ENCODE data around the gene AP3S1. TPM values are rescaled to one million over a fixed set of nuclear protein-coding genes. Genes with fewer than 3 reads are reported as not detected.
A peak's percentile ranks its signal among the peaks of the same experiment; 100 is the strongest.

AP3S1 gene
- total RNA-seq, 1 experiment from 2014 or later, result 94.6 TPM

- Mint-ChIP-seq H3K27me3 (ENCODE audit: insufficient read depth, unreplicated experiment) (no peaks in the 10 kb centered on the region), H3K27ac (ENCODE audit: low read depth, unreplicated experiment) (peak overlapping the region; percentile 19), H3K9me3 (ENCODE audit: unreplicated experiment) (peaks cover 6% of the 10 kb centered on the region), H3K4me1 (ENCODE audit: insufficient read depth, unreplicated experiment) (peaks cover 7% of the 10 kb centered on the region), H3K4me3 (ENCODE audit: unreplicated experiment) (no peak overlapping the region), H3K36me3 (ENCODE audit: insufficient read depth, unreplicated experiment) (peaks cover 66% of the 10 kb centered on the region)
- TF ChIP-seq CTCF (IDR thresholded peaks at IDR 0.05; ENCODE audit: unreplicated experiment), result peak; percentile 62
- ChIA-PET POLR2A (interaction anchor here (0.7 to 2.2 kb wide), 3 partner anchors 10 to 288 kb away, joined by 3 to 8 read pairs (median 3); partner anchors contain the start of genes AP3S1, ATG12 and TMED7), CTCF (interaction anchor here (0.6 to 2.7 kb wide), 19 partner anchors 10 to 1044 kb away, joined by 3 to 54 read pairs (median 4); no protein-coding TSS in a partner anchor)
- intact Hi-C loops (cut with micrococcal nuclease), result loop anchor here (1.0 to 10.0 kb wide), 3 partner anchors 197 to 519 kb away; partner anchors contain the start of gene ARL14EPL
- peak; percentile 63 for DNase-seq (ENCODE audit: unreplicated experiment)
- BruUV-seq (replicated peaks), result no TSS peak
These were observed 10.5 kb upstream of the AP3S1 start for GRCh38 chr5:115831163-115831768.

- BruUV-seq (replicated peaks), result no TSS peak
- intact Hi-C loops (cut with micrococcal nuclease), result loop anchor here (10.0 kb wide), 1 partner anchor 199 kb away; the partner anchor contains the start of gene ARL14EPL
- DNase-seq (ENCODE audit: unreplicated experiment), result no peak
- Mint-ChIP-seq H3K4me1 (ENCODE audit: insufficient read depth, unreplicated experiment) (peaks cover 18% of the 10 kb centered on the region), H3K36me3 (ENCODE audit: insufficient read depth, unreplicated experiment) (peaks cover 73% of the 10 kb centered on the region), H3K4me3 (ENCODE audit: unreplicated experiment) (no peak overlapping the region), H3K9me3 (ENCODE audit: unreplicated experiment) (no peaks in the 10 kb centered on the region), H3K27ac (ENCODE audit: low read depth, unreplicated experiment) (no peak overlapping the region), H3K27me3 (ENCODE audit: insufficient read depth, unreplicated experiment) (no peaks in the 10 kb centered on the region)
- TF ChIP-seq CTCF (IDR thresholded peaks at IDR 0.05; ENCODE audit: unreplicated experiment), result no peak
- ChIA-PET CTCF (interaction anchor here (0.7 to 2.4 kb wide), 4 partner anchors 131 to 1051 kb away, joined by 3 to 20 read pairs (median 4); no protein-coding TSS in a partner anchor), POLR2A (no interaction called here)
These were observed 6.3 kb upstream of the AP3S1 start for GRCh38 chr5:115835481-115835880.

- Mint-ChIP-seq H3K27me3 (ENCODE audit: insufficient read depth, unreplicated experiment) (no peaks in the 10 kb centered on the region), H3K27ac (ENCODE audit: low read depth, unreplicated experiment) (no peak overlapping the region), H3K4me3 (ENCODE audit: unreplicated experiment) (peak overlapping the region; percentile 77), H3K9me3 (ENCODE audit: unreplicated experiment) (no peaks in the 10 kb centered on the region), H3K4me1 (ENCODE audit: insufficient read depth, unreplicated experiment) (peaks cover 16% of the 10 kb centered on the region), H3K36me3 (ENCODE audit: insufficient read depth, unreplicated experiment) (peaks cover 53% of the 10 kb centered on the region)
- intact Hi-C loops (cut with micrococcal nuclease), result loop anchor here (1.0 to 10.0 kb wide), 3 partner anchors 196 to 230 kb away; partner anchors contain the start of gene ARL14EPL
- POLR2A ChIA-PET, result interaction anchor here (0.6 to 4.2 kb wide), 8 partner anchors 13 to 423 kb away, joined by 3 to 40 read pairs (median 4); partner anchors contain the start of gene TMED7
- peak; percentile 66 for DNase-seq (ENCODE audit: unreplicated experiment)
- peak; percentile 35 for TF ChIP-seq CTCF (IDR thresholded peaks at IDR 0.05; ENCODE audit: unreplicated experiment)
- BruUV-seq (replicated peaks), result no TSS peak
- CTCF ChIA-PET, result interaction anchor here (0.6 to 3.1 kb wide), 20 partner anchors 11 to 541 kb away, joined by 3 to 36 read pairs (median 4); no protein-coding TSS in a partner anchor
These were observed 2.7 kb upstream of the AP3S1 start for GRCh38 chr5:115838885-115839518.

GRCh38 chr5:115840873-115841272, 862 bp upstream of the AP3S1 start:
- H3K27ac Mint-ChIP-seq (ENCODE audit: low read depth, unreplicated experiment), result peak overlapping the region; percentile 97
- no peaks in the 10 kb centered on the region for H3K27me3 Mint-ChIP-seq (ENCODE audit: insufficient read depth, unreplicated experiment)
- peak overlapping the region; percentile 77 for H3K4me3 Mint-ChIP-seq (ENCODE audit: unreplicated experiment)
- peaks cover 36% of the 10 kb centered on the region for H3K36me3 Mint-ChIP-seq (ENCODE audit: insufficient read depth, unreplicated experiment)
- TF ChIP-seq CTCF (IDR thresholded peaks at IDR 0.05; ENCODE audit: unreplicated experiment), result no peak
- ChIA-PET CTCF (interaction anchor here (0.6 to 3.1 kb wide), 7 partner anchors 9 to 228 kb away, joined by 3 to 36 read pairs (median 4); no protein-coding TSS in a partner anchor), POLR2A (interaction anchor here (0.5 to 4.2 kb wide), 26 partner anchors 9 to 671 kb away, joined by 3 to 40 read pairs (median 4); partner anchors contain the start of genes ARL14EPL, COMMD10, TMED7 and TRIM36)
- no peak for DNase-seq (ENCODE audit: unreplicated experiment)
- no peaks in the 10 kb centered on the region for H3K9me3 Mint-ChIP-seq (ENCODE audit: unreplicated experiment)
- BruUV-seq (replicated peaks), result no TSS peak
- intact Hi-C loops (cut with micrococcal nuclease), result no loop called here
- H3K4me1 Mint-ChIP-seq (ENCODE audit: insufficient read depth, unreplicated experiment), result peaks cover 24% of the 10 kb centered on the region

All from MCF 10A (cell line).